Stimulated activated CD4-positive, alpha-beta T cell treated with anti-CD3 and anti-CD28 coated beads, Interleukin-4, amount 100 ng/mL, for 1 hour (primary cell): Measurements from ENCODE around the gene MPZ.
"Not testable (repeated sequence)": the region's sequence is repeated elsewhere in the genome, so short reads cannot be mapped to it uniquely, and the experiment has no call there.

Source experiments
- DNase-seq: peaks from one replicate; pipeline ENCODE4 v3.0.0-alpha.2; 2020

Gene MPZ

DNA sequence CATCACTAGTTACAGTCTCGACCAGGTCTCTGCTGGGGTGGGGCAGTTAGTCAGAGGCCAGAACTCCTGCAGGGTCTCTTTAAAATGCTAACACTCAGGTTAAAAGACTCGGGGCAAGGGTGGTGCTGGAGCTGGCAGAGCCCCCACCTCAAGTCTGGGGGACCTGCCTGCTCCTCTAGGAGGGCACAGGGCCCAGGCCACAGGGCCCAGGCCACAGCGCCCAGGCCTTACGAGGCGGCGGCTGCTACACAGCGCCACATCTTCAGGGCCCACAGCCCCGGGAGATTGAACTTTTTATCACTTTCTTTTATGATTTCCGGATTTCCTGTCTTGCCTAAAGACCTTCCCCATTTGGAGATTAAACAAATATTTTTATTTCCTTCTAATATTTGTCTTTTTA, 10.4 kb downstream of the MPZ start:
- no peak for DNase-seq

DNA sequence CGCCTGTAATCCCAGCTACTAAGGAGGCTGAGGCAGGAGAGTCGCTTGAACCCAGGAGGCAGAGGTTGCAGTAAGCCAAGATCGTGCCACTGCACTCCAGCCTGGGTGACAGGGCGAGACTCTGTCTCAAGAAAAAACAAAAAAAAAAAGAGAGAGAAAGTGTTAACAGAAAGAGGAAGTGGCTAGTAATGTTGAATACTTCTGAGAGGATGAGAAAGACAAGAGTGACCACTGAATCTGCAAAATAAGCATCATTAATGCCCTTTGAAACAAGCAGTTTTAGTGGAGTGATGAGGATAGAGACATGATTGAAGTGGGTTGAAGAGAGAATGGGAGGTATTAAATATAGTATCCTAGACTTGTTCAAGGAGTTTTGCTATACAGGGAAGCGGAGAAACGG, 11.7 kb downstream of the MPZ start:
- no peak for DNase-seq

DNA sequence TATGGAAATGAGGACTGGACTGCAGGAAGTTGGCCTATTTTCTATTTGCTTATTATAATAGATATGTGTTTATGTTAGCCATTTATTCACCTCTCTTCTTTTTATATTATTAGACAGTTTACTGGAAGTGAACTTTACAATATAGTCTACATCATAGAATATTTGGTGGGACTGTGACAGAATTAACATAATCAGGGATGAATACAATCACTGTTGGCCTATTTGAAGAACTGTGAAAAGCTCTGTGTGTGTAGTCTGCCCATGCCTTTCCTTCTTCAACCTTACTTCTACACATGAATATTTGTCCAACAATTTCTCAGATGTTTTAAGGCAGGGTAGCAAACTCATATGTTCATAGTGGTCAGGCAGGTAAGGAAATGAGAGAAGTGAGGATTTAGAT, 12.4 kb downstream of the MPZ start:
- DNase-seq, result no peak

DNA sequence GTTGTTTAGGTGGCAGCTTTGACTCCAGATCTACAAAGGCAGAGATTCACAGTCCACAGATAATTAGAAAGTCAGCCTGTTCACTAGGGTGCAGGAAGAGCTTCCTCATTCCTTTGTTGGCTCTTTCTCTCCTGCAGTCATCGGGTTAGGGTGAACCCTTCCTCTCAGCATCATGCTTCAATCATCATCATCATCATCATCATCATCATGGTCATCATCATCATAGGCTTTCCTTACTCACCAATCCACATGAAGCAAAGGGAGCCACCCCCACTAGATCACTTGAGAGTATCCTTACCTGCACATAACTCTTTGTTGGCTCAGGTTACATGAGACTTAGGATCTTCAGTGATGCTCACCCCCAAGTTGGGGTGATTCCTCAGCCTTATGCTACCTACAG, 19.0 kb downstream of the MPZ start:
- DNase-seq, result no peak

DNA sequence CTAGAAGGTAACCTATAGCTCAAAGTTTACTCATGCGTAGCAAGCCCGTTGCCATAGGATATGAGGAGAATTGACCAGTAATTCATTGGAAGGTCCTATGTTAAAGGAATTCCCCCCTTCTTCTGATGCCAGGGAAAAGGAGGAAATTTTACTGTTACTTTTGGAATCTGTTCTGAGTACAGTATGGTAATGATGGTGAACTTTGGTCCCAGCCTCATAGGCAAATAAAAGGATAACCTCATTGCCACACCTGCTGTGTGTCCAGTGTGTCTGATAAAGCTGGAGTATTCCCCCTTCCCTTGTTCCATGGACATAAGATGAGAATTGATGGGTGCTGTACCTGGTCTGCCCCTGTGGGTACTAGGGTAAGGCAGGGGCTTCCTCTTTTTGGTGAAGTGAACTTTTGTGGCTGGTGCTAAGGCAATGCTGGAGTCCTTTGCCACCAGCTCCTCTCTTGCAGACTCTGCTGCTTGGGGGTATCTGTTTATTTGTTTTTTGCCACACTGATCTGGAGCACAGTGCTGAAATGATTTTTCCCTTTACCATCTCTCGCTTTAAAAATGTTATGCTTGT, 22.2 kb downstream of the MPZ start:
- no peak for DNase-seq

DNA sequence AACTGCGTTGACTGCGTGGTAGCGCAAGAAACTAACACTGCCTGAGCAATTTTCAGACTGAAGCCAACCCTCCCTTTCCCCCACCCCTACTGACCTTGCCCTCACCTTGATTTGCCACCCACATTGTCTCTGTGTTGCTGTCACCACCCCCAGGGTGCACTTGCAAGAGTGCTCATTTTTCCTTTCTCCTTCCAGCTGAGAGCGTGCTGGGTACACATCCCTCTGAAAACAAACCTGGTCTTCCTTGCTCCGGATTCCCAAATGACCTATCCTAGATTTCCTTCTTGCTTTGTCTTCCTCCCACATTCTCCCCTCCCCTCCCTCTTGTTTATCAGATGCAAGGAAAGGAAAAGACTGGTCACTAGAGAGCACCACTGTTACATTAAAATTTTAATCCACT, 24.2 kb downstream of the MPZ start:
- DNase-seq, result no peak

DNA sequence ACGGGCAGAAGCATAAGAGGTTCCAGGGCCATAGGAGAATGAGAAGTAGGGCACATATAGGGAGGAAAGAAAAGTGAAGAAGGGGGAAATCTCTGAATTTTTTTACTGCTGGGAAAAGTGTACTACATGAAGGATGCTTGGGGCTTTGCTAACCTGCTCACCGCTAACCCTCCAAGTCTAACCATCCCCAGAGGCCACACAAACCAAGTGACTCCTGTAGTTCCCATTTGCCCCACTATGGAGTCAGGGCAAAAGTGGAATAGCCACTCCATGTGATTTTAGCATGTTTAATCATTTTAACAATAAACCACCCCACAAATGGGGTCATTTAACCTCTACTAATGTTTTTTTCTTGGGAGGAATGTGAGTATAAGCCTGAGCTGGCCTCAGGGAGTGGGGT, 24.7 kb downstream of the MPZ start:
- no peak for DNase-seq

DNA sequence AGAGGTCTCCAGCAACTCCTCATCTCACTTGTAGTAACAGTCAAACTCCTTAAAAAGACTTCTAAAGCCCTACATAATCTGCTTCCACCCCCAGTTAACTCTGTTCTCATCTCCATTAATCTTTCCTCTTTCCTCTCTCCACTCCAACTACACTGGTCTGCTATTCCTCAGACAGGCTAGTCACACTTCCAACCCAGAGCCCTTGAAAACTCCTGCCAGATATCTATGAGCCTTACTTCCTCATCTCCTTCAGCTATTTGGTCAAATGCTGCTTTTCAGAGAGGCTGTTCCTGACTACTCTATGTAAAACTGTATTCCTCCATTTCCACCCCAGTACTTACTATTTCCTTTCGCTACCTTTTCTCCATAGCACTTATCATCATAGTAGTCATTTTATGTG, 26.8 kb downstream of the MPZ start:
- DNase-seq, result no peak

DNA sequence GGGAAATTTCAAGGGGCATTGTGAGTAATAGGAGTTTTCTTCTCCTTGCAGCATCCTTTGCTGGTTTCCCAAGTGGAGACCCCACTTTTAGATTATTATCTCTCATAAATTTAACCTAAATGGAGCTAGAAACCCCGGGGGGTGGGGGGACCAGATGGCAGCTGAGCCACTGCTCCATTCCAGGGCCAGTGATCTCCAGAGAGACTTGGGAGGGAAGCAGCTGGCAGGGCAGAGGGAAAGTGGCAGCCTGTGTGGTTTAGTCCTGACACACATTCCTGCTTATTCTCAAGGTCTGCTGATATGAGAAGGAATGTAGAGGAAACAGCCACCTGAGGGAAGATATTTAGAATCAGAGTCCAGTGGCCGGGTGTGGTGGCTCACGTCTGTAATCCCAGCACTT, 34.9 kb downstream of the MPZ start:
- DNase-seq, result no peak

DNA sequence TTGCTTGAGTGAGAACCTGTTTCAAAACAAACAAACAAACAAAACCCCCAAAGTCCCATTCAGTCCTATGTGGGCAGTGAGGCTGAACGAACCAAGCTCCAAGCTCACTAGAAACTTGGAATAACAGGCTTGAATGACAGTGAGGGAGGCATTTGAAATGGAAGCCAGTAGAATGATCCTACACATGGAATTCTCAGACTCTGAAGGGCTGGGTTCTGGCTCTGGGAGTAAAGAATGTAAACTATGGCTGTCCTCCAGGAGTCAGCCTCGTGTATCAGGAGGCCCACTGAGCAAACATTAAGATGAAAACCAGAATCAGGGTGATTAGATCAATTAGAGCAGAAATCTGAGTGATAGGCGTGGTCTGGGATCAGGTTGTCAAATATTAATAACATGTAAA, 36.4 kb downstream of the MPZ start:
- DNase-seq, result no peak

DNA sequence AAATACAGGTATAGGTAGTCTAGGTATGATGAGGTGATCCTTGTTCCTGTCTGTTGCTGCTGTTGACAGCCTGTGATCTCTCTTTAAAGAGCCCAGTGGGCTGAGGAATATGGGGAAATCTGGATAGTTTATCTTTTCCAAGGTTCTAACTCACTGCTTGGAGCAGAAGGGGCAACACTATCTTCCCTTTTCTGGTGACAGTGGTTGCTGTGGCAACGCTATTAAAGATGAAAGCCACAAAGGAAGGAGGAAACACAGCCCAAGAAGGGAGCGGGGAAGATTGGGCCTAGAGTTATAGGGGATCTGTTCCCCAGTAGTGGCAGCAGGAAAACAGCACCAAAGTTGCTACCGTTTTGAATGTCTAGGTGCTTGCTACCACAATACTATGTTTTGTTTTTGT, 42.4 kb downstream of the MPZ start:
- no peak for DNase-seq

DNA sequence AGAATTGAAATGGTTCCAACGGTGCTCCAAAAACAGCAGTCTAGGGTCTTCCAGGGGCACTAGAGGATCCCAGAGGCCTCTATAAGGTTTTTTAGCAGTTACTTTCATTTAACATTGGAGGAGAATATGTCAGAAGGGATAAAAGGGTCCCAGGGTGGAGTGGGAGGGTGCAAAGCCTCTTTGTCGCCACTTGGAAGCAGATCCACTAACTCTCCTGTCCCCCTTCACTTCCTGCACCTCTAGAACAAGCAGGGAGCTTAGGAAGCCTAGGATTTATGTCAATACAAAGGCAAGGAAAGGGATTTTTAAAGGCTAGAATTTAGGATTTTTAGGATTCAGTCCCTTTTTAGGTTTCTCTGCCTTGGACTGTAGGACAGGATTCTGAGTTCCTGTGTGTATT, 42.9 kb downstream of the MPZ start:
- DNase-seq, result no peak

DNA sequence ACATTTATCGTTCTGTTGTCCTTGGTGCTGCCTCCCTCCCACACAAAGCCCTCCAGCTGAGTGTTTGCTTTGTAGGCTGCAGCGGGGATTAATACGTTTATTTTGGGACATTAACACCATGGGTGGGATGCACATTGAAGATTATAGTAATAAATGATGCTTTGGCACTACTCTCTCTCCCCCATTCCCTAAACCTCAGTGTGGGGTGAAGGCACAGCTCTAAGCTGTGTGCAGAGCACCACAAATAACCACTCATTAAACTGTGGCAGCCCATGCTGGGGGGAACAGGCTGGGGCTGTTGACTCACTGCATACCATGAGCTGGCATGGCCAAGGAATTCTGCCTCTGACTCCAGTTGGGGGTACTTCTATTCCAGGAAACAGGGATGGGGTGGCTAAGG, 43.6 kb downstream of the MPZ start:
- no peak for DNase-seq

DNA sequence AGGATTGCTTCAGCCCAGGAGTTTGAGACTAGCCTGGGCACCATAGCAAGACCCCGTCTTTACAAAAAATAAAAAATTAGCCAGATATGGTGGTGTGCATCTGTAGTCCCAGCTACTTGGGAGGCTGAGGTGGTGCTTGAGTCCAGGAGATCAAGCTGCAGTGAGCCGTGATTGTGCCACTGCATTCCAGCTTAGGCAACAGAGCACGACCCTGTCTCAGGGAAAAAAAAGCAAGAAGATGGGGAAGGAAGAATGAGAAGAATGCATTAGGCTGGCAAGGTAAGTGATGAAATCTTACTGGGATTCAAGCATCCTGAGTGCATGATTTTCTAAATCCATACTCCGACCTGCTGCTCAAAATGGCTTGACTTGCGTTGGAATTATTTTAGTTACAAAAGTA, 44.5 kb downstream of the MPZ start:
- DNase-seq, result no peak

DNA sequence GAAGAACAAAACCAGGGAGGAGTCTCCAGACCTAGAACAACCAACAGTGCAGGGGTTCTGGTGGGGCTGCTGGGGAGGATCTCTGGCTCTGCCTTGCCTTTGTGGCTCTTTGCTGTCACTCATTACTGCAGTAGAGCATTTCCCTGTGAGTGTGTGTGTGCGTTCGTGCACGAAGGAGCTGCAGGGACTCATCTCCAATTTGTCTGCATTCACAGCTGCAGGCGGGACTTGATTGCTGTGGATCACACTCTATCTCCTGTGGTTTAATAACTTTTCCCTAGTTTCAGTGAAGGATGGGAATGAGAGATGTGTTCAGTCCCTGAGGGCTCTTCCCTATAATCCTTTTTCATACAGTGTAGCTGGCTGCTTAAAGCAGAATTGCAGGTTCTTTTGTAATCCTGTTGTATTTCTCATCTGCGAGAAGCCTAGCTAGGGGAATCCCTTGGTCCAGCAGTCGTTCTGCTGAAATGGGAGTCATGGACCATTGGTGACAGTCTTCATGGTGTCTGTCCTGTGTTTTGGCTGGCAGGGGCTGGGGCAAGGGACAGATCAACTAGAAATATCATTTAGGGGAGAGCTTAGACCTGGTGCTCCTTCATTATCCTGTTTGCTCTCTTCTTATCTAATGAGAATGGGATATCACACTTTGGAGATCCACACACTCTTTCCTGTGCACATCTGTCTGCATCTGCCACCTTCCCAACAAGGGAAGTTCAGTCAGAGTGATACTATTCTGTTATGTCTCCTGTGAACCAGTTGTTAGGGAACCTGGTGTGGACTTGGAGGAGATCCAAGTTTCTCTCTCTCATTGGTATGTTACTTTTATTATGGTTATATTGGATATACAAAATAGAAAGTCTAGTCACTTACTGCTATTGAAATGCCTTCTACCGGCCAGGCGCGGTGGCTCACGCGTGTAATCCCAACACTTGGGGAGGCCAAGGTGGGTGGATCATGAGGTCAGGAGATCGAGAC, 48.2 kb downstream of the MPZ start:
- no peak for DNase-seq

DNA sequence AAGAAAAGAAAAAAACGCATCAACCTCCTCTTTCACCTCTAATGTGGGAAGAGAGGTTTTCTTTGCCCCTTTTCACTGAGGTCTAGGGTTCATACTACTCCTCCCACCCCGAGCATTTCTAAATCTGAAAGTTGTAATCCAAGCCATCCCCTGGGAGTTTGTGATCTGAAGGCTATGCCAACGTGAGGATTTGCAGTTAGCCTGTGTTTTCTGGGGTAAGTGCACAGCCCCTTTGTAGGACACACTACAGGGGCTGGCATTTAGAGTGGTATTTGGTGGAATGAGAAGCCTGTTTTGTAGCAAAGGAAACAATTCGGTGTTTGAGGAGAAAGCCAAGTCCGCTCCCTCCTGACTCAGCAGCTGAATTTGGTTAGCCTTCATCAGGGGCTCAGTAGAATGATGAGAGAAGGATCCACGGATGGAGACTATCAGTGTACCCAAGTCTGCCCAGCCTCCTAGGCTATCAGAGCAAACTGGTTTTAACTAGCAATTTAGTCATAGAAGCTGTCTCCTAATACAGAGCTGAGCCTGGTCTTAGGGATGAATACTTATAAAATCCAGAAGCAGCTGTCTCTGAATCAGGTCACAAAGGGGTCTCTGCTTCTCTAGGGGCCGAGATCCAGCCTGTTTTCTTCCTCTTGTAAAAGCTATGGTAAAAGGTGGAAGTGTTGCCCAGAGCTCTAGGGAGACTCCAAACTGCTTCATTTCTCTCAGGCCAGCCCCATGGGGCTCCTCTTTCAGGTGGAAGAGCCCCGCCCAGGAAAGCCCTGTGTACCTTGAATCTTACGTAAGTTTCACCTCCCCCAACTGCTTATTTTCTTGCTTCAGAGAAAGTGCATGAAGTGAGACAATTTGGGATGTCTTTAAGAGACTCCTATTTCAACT, 49.1 kb downstream of the MPZ start:
- no peak for DNase-seq

DNA sequence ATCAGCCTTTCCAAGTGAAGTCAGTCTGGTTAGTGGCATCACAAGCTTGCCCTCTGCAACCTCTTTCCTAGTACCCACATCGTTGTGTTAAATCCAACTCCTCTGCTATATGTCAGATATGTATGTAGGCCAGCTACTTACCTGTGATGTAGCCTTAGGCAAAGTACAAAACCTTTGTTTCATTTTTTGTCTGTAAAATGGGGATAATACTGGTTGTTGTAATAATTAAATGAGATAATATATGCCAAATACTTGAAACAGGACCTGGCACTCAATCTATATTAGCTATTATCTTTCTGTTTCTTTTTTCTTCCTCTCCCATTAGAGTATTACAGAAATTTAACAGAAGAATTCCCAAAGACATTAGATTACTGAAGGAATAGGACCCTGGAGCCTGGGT, 50.0 kb downstream of the MPZ start:
- no peak for DNase-seq

DNA sequence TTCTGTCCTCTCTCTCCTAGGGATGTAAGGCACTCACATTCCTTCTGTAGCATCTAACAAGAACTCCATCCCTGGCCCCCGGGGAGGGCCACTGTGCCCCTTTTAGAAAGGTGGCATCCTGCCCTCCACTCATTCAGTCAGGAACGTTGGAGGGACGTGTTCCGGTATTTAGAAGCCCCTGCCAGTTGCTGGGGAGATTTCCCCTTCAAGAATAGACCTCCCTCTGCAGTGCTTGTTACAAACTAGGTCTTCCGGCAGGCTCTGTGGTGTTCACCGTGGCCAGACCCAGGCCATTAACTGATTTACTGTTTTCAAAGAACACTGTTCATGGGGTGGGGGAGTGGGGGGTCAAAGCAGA, 50.4 kb downstream of the MPZ start:
- DNase-seq, result no peak

DNA sequence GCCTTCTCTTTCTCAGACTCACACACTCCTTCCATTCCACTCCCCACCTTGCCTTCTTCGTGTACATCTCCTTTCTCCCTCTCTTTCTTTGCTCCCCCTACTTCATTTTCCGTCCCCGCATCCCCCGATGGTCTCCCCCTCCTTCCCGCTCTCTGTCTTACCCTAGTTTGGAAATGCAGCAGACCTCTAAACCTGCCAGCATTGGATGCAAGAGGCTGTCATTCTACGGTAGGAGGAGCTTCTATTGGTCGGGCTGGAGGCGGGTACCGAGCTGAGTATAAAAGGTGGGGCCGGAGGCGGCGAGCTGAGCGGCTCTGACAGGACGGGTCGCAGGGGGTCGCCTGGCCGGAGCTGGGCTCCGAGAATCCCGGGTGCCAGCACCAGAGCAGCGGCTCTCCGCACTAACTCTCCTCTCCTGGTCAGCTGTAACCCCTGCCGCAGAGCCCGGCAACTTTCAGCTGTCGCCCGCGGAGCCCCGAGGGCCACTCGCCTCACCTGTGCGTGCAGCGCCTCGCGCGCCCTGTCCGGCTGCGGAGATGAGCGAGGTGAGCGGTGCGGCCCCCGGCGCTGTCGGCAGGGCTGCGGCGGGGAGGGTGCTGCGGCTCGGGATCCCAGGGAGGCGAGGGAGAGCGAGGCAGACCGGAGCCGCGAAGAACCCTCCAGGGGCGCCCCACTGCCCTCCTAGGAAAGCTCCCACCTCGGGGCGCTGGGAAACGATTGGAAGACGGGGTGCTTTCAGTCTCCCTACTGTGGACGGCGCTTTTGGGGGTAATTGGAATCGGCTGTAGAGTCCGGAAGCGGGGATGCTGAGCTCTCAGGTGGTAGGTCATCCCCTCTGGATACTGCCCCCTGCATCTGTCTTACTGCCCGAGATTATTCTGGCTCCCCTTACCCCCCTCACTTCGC, 51.1 kb downstream of the MPZ start, which contains the start of gene PCP4L1:
Gene PCP4L1, plus strand, starts transcription at position 307 of the 906 bp plus-strand sequence. Its CDS starts 230 bp downstream, at position 537.
- peak; percentile 34 for DNase-seq

DNA sequence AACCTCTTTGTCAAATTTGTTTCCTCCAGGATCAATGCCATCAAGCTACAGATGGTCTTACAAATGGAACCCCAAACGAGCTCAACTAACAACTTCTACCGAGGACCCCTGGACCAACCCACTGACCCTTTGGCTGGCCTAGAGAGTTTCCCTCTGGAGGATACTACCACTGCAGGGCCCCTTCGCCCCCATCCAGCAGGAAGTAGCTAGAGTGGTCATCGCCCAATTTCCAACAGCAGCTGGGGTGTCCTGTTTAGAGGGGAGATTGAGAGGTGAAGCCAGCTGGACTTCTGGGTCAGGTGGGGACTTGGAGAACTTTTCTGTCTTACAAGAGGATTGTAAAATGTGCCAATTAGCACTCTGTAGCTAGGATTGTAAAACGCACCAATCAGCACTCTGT, 52.7 kb downstream of the MPZ start:
- DNase-seq, result not testable (repeated sequence)

DNA sequence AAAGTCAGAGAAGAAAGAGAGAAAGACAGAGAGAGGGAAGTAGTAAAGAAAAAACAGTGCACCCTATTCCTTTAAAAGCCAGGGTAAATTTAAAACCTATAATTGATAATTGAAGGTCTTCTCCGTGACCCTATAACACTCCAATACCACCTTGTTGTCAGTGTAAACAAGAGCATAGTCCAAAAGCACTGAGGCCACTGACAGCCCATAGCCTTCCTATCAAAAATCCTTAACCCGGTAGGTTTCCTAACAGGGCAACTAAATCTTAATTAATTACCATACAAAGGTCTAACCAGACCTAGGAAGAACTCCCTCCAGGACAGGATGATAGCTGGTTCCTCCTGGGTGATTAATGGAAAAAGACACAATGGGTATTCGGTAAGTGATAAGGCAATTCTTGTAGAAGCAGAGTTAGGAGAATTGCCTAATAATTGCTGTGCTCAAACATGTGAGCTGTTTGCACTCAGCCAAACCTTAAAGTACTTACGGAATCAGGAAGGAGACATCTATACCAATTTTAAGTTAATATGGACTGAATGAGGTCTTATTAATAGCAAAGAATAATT, 53.7 kb downstream of the MPZ start:
- DNase-seq, result not testable (repeated sequence)

DNA sequence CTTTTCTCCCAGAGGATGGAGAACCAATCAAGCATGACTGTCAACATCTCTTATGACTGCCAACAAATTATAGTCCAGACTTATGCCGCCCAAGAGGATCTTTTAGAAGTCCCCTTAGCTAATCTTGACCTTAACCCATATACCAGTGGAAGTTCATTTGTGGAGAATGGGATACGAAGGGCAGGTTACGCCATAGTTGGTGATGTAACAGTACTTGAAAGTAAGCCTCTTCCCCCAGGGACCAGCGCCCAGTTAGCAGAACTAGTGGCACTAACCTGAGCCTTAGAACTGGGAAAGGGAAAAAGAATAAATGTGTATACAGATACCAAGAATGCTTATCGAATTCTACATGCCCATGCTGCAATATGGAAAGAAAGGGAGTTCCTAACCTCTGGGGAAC, 54.5 kb downstream of the MPZ start:
- not testable (repeated sequence) for DNase-seq
